Keratinocyte (primary cell): ENCODE results near the gene CPN2. TPM values are rescaled to one million over a fixed set of nuclear protein-coding genes. Genes with fewer than 3 reads are reported as not detected.

Experiments used
- DNase-seq: peaks from one replicate; pipeline ENCODE4 v3.0.0-alpha.2; 2011; ENCODE audit warnings: low read depth, missing footprints, low spot score
- FAIRE-seq: peaks from 2 replicates; lab custom pipeline; 2011; peaks lifted over from hg19 to GRCh38; lab: Jason Lieb, UNC
- H2AFZ ChIP-seq: 2 replicates; pipeline ENCODE4 v1.6.0; 2012; ENCODE audit warnings: low read length, control low read depth, inconsistent platforms; ENCODE audit not compliant: control insufficient read depth
- H3K27ac ChIP-seq: 2 replicates; pipeline ENCODE4 v1.5.1; 2011; ENCODE audit warnings: low read length; ENCODE audit not compliant: control insufficient read depth, insufficient read depth
- H3K27me3 ChIP-seq: 3 replicates; pipeline ENCODE4 v1.6.0; 2011; ENCODE audit warnings: low read length; ENCODE audit not compliant: control insufficient read depth, insufficient read depth; ENCODE audit errors: extremely low read depth
- H3K36me3 ChIP-seq, 2 experiments: 2 replicates in 1 of 2; 3 replicates in 1 of 2; pipeline ENCODE4 v1.5.1; 2011; ENCODE audit warnings: low read length in 2 of 2, mild to moderate bottlenecking in 1 of 2; ENCODE audit not compliant: control insufficient read depth in 2 of 2, insufficient read depth in 2 of 2; ENCODE audit errors: extremely low read depth in 1 of 2
- H3K4me1 ChIP-seq: 3 replicates; pipeline ENCODE4 v1.5.1; 2011; ENCODE audit warnings: low read length; ENCODE audit not compliant: control insufficient read depth, insufficient read depth; ENCODE audit errors: extremely low read depth
- H3K4me2 ChIP-seq: 3 replicates; pipeline ENCODE4 v1.6.0; 2011; ENCODE audit warnings: low read depth, low read length; ENCODE audit not compliant: control insufficient read depth, insufficient read depth; ENCODE audit errors: extremely low read depth
- H3K4me3 ChIP-seq, 3 experiments: fragments of 200-600 bp in 1 of 3; sonication (generic) in 1 of 3; 2 replicates in 2 of 3; 3 replicates in 1 of 3; pipeline ENCODE4 v1.5.1; 2011 to 2016; ENCODE audit warnings: low read length in 3 of 3, mild to moderate bottlenecking in 3 of 3, control low read depth in 2 of 3, inconsistent platforms in 1 of 3, low read depth in 1 of 3, mixed read lengths in 1 of 3, mixed run types in 1 of 3, moderate library complexity in 1 of 3; ENCODE audit not compliant: control insufficient read depth in 2 of 3, insufficient read depth in 2 of 3; ENCODE audit errors: extremely low read depth in 1 of 3
- H3K79me2 ChIP-seq: 2 replicates; pipeline ENCODE4 v1.6.0; 2012; ENCODE audit warnings: low read length; ENCODE audit not compliant: control insufficient read depth, insufficient read depth
- H3K9ac ChIP-seq: 3 replicates; pipeline ENCODE4 v1.6.0; 2011; ENCODE audit warnings: low read length; ENCODE audit not compliant: control insufficient read depth, insufficient read depth; ENCODE audit errors: extremely low read depth
- H3K9me1 ChIP-seq: 3 replicates; pipeline ENCODE4 v1.6.0; 2011; ENCODE audit warnings: low read length; ENCODE audit not compliant: control insufficient read depth, insufficient read depth; ENCODE audit errors: extremely low read depth
- H3K9me3 ChIP-seq: 2 replicates; pipeline ENCODE4 v1.5.1; 2012; ENCODE audit warnings: low read depth, low read length; ENCODE audit not compliant: control insufficient read depth
- H4K20me1 ChIP-seq: 3 replicates; pipeline ENCODE4 v1.6.0; 2011; ENCODE audit warnings: low read length; ENCODE audit not compliant: control insufficient read depth, insufficient read depth; ENCODE audit errors: extremely low read depth
- EZH2 ChIP-seq: IDR thresholded peaks from one replicate; pipeline ENCODE4 v1.6.1; 2012; ENCODE audit warnings: inconsistent platforms, mild to moderate bottlenecking, low read length, moderate library complexity
- dilution Hi-C: fragments of 300-500 bp; cut with MboI; formaldehyde crosslinking; loops from one replicate; pipeline ENCODE4 v1.7.0; 2020; ENCODE audit warnings: low sequenced_read_pairs; ENCODE audit not compliant: extremely low pct_ligation_motif_present
- polyA plus RNA-seq, 5 experiments: library from polyadenylated mRNA; depleted of rRNA in 3 of 5; stranded (reverse) in 3 of 5; stranded (forward) in 1 of 5; unstranded in 1 of 5; fragments of >200 nt; gene quantifications; 1 replicate in 1 of 5; 2 replicates in 3 of 5; 3 replicates in 1 of 5; pipeline versions ENCODE4 v1.2.1 to v1.2.3, GENCODE V29; 2011 to 2012; ENCODE audit warnings: missing spikeins in 2 of 5, low read depth in 1 of 5, low replicate concordance in 1 of 5
- TF ChIP-seq, protein P1 (sequence below), 3 experiments: IDR thresholded peaks in 1 of 3; conservative IDR thresholded peaks in 1 of 3; optimal IDR thresholded peaks in 1 of 3; 2 replicates in 2 of 3; 3 replicates in 1 of 3; pipeline versions ENCODE3 to v1.5.1; 2011; ENCODE audit warnings: low read length in 3 of 3, mild to moderate bottlenecking in 3 of 3, moderate library complexity in 2 of 3, control low read depth in 1 of 3, inconsistent platforms in 1 of 3; ENCODE audit not compliant: insufficient read depth in 2 of 3; ENCODE audit errors: extremely low read depth in 1 of 3

Gene CPN2
- polyA plus RNA-seq, 1 donor (not counting 4 experiments of a cell fraction or from before 2014, with no cell fraction given), result not detected

GRCh38 chr3:194333981-194334320 is 17.2 kb downstream of the CPN2 start:
- Histone ChIP-seq H3K9me3 (no peaks in the 10 kb centered on the region), H3K79me2 (no peaks in the 10 kb centered on the region), H3K4me2 (peak overlapping the region; percentile 84), H3K9me1 (no peaks in the 10 kb centered on the region), H3K4me3 (no peak overlapping the region), H3K4me1 (peaks cover 21% of the 10 kb centered on the region), H3K9ac (no peak overlapping the region), H3K27me3 (no peaks in the 10 kb centered on the region), H3K36me3 (no peaks in the 10 kb centered on the region), H2AFZ (no peak overlapping the region), H4K20me1 (no peaks in the 10 kb centered on the region), H3K27ac (no peak overlapping the region)
- TF ChIP-seq, protein P1, sequence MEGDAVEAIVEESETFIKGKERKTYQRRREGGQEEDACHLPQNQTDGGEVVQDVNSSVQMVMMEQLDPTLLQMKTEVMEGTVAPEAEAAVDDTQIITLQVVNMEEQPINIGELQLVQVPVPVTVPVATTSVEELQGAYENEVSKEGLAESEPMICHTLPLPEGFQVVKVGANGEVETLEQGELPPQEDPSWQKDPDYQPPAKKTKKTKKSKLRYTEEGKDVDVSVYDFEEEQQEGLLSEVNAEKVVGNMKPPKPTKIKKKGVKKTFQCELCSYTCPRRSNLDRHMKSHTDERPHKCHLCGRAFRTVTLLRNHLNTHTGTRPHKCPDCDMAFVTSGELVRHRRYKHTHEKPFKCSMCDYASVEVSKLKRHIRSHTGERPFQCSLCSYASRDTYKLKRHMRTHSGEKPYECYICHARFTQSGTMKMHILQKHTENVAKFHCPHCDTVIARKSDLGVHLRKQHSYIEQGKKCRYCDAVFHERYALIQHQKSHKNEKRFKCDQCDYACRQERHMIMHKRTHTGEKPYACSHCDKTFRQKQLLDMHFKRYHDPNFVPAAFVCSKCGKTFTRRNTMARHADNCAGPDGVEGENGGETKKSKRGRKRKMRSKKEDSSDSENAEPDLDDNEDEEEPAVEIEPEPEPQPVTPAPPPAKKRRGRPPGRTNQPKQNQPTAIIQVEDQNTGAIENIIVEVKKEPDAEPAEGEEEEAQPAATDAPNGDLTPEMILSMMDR (optimal IDR thresholded peaks at IDR 0.05 in 1 of 3, IDR thresholded peaks at IDR 0.05 in 1 of 3, conservative IDR thresholded peaks at IDR 0.05 in 1 of 3; ENCODE audit: extremely low read depth in 1 of 3, insufficient read depth in 2 of 3, low read length in 3 of 3), result no peak
- no peak for TF ChIP-seq EZH2
- dilution Hi-C loops, result no loop called here
- DNase-seq (no peak), FAIRE-seq (no peak)

DNA sequence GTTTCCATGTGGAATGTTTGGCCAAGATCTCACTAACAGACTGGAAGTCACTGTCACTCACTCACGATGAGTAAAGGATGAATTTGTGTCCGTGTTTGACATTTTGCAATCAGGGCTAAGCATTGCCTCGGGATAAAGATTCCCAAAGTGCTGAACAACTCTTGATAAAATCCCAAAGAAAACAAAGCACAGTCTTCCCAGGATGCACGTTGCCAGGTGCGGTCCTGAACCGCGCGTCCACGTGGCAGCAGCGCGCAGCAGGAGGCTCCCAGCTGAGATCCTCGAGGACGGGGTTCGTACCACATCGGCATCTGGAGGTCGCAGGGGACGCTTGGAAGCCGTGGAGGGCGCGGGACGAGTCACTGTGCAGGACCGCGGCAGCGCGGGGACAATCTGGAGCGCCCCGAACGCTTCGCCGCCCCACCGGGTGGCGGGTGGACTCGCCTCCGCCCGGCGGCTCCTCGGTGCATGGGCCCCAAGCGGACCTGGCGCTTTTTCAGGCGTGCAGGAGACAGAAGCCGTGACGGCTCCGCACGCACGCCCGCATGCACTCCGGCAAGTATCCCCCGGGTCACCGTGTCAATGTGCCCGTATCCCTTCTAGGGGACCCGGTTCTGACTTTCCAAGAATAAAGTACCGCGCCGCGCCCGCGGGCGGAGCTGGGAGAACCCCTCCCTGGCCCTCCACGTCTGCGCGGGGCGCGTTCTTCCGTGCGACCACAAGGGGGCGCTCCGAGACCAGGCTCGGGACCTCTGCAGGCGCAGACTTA is 17.7 kb downstream of the CPN2 start:
- Histone ChIP-seq H3K9me3 (no peaks in the 10 kb centered on the region), H4K20me1 (no peaks in the 10 kb centered on the region), H2AFZ (peak overlapping the region; percentile 89), H3K27me3 (no peaks in the 10 kb centered on the region), H3K4me3 (peak overlapping the region; percentile 20 to 61 (median 33)), H3K4me2 (peak overlapping the region; percentile 84), H3K4me1 (peaks cover 21% of the 10 kb centered on the region), H3K36me3 (no peaks in the 10 kb centered on the region), H3K79me2 (no peaks in the 10 kb centered on the region), H3K9me1 (no peaks in the 10 kb centered on the region), H3K27ac (no peak overlapping the region), H3K9ac (peak overlapping the region; percentile 51)
- dilution Hi-C loops, result no loop called here
- TF ChIP-seq EZH2, result no peak
- TF ChIP-seq, protein P1 (optimal IDR thresholded peaks at IDR 0.05 in 1 of 3, IDR thresholded peaks at IDR 0.05 in 1 of 3, conservative IDR thresholded peaks at IDR 0.05 in 1 of 3; ENCODE audit: extremely low read depth in 1 of 3, insufficient read depth in 2 of 3, low read length in 3 of 3), result peak in 2 of 3 experiments; percentile 81 to 98
- peak; percentile 36 for FAIRE-seq
- DNase-seq, result no peak
